Measurements from ENCODE around the gene LARP1.

DNA sequence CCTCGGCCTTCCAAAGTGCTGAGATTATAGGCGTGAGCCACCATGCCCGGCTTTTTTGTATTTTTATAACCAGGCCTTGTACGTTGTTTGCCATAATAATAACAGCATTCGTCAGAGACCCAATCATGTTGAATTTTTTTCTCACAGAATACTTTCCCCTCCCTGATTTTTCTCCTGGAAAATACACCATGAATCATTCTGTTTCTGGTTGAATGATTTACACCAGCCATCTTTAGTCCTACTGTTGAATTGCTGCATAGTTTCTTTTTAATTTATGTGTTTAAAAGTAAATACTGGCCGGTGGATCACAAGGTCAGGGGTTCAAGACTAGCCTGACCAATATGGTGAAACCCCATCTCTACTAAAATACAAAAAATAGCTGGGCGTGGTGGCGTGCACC is 106.8 kb downstream of the LARP1 start:
- TF ChIP-seq, protein P1, sequence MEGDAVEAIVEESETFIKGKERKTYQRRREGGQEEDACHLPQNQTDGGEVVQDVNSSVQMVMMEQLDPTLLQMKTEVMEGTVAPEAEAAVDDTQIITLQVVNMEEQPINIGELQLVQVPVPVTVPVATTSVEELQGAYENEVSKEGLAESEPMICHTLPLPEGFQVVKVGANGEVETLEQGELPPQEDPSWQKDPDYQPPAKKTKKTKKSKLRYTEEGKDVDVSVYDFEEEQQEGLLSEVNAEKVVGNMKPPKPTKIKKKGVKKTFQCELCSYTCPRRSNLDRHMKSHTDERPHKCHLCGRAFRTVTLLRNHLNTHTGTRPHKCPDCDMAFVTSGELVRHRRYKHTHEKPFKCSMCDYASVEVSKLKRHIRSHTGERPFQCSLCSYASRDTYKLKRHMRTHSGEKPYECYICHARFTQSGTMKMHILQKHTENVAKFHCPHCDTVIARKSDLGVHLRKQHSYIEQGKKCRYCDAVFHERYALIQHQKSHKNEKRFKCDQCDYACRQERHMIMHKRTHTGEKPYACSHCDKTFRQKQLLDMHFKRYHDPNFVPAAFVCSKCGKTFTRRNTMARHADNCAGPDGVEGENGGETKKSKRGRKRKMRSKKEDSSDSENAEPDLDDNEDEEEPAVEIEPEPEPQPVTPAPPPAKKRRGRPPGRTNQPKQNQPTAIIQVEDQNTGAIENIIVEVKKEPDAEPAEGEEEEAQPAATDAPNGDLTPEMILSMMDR (IDR thresholded peaks at IDR 0.05): no peak
- no peak for TF ChIP-seq POLR2A (IDR thresholded peaks at IDR 0.05)

Measured in prostate gland (tissue), 2 donors.